ENCODE results near the gene PIK3R3.
A peak's percentile ranks its signal among the peaks of the same experiment; 100 is the strongest.

Gene PIK3R3

GRCh38 chr1:46158312-46159281 is 26.2 kb upstream of the PIK3R3 start:
- peak overlapping the region; percentile 6; the same call in 1 of the 2 replicates for H3K9ac ChIP-seq
- peak overlapping the region; percentile 86 for H3K4me2 ChIP-seq
- H2AFZ ChIP-seq (ENCODE audit: low read depth) = peak overlapping the region; percentile 58
- H4K20me1 ChIP-seq (ENCODE audit: insufficient read depth) = no peaks in the 10 kb centered on the region
- H3K36me3 ChIP-seq (ENCODE audit: insufficient read depth) = no peaks in the 10 kb centered on the region
- no peak overlapping the region for H3K4me3 ChIP-seq (IDR thresholded peaks at IDR 0.05; ENCODE audit: insufficient read depth, low read depth, low read length)
- no peaks in the 10 kb centered on the region for H3K79me2 ChIP-seq (ENCODE audit: insufficient read depth, low read depth)
- H3K27ac ChIP-seq = peak overlapping the region; percentile 76
- no peaks in the 10 kb centered on the region for H3K27me3 ChIP-seq (ENCODE audit: insufficient read depth, low read depth)
- H3K4me1 ChIP-seq (ENCODE audit: low read depth, poor library complexity, severe bottlenecking) = peaks cover 49% of the 10 kb centered on the region
- TF ChIP-seq CTCF (conservative IDR thresholded peaks at IDR 0.05; ENCODE audit: low read depth, low read length) = no peak

GRCh38 chr1:46157916-46158311 is 25.5 kb upstream of the PIK3R3 start:
- Histone ChIP-seq H3K4me3 (IDR thresholded peaks at IDR 0.05; ENCODE audit: insufficient read depth, low read depth, low read length) (no peak overlapping the region), H3K27ac (no peak overlapping the region; the same call in 1 of the 2 replicates), H3K27me3 (ENCODE audit: insufficient read depth, low read depth) (no peaks in the 10 kb centered on the region), H3K79me2 (ENCODE audit: insufficient read depth, low read depth) (no peaks in the 10 kb centered on the region), H3K4me1 (ENCODE audit: low read depth, poor library complexity, severe bottlenecking) (peaks cover 52% of the 10 kb centered on the region), H3K4me2 (peak overlapping the region; percentile 30; the same call in 1 of the 2 replicates), H2AFZ (ENCODE audit: low read depth) (no peak overlapping the region), H4K20me1 (ENCODE audit: insufficient read depth) (no peaks in the 10 kb centered on the region), H3K36me3 (ENCODE audit: insufficient read depth) (no peaks in the 10 kb centered on the region), H3K9ac (no peak overlapping the region)
- no peak for TF ChIP-seq CTCF (conservative IDR thresholded peaks at IDR 0.05; ENCODE audit: low read depth, low read length)

- Histone ChIP-seq H2AFZ (ENCODE audit: low read depth) (no peak overlapping the region), H3K4me3 (IDR thresholded peaks at IDR 0.05; ENCODE audit: insufficient read depth, low read depth, low read length) (no peak overlapping the region), H3K79me2 (ENCODE audit: insufficient read depth, low read depth) (no peaks in the 10 kb centered on the region), H3K9ac (no peak overlapping the region), H3K27ac (no peak overlapping the region), H4K20me1 (ENCODE audit: insufficient read depth) (no peaks in the 10 kb centered on the region), H3K27me3 (ENCODE audit: insufficient read depth, low read depth) (no peaks in the 10 kb centered on the region), H3K4me2 (peak overlapping the region; percentile 0; the same call in 1 of the 2 replicates), H3K36me3 (ENCODE audit: insufficient read depth) (no peaks in the 10 kb centered on the region), H3K4me1 (ENCODE audit: low read depth, poor library complexity, severe bottlenecking) (peaks cover 23% of the 10 kb centered on the region)
- no peak for TF ChIP-seq CTCF (conservative IDR thresholded peaks at IDR 0.05; ENCODE audit: low read depth, low read length)
Measured at GRCh38 chr1:46153732-46154131, 21.3 kb upstream of the PIK3R3 start.

GRCh38 chr1:46153228-46153627 is 20.8 kb upstream of the PIK3R3 start:
- H3K4me1 ChIP-seq (ENCODE audit: low read depth, poor library complexity, severe bottlenecking) = peaks cover 18% of the 10 kb centered on the region
- H3K79me2 ChIP-seq (ENCODE audit: insufficient read depth, low read depth) = no peaks in the 10 kb centered on the region
- H3K27me3 ChIP-seq (ENCODE audit: insufficient read depth, low read depth) = no peaks in the 10 kb centered on the region
- no peaks in the 10 kb centered on the region for H4K20me1 ChIP-seq (ENCODE audit: insufficient read depth)
- H3K27ac ChIP-seq = no peak overlapping the region
- no peak overlapping the region for H3K4me3 ChIP-seq (IDR thresholded peaks at IDR 0.05; ENCODE audit: insufficient read depth, low read depth, low read length)
- no peaks in the 10 kb centered on the region for H3K36me3 ChIP-seq (ENCODE audit: insufficient read depth)
- peak overlapping the region; percentile 0; the same call in 1 of the 2 replicates for H3K4me2 ChIP-seq
- H2AFZ ChIP-seq (ENCODE audit: low read depth) = no peak overlapping the region
- no peak for TF ChIP-seq CTCF (conservative IDR thresholded peaks at IDR 0.05; ENCODE audit: low read depth, low read length)
- no peak overlapping the region for H3K9ac ChIP-seq

Measured in KMS-11 (cell line).